SK-N-SH treated with all-trans-retinoic acid at 6 μM for 48 hours (cell line): ENCODE measurements around the gene GALNTL6.

Experiments
- ATAC-seq: fragments of 200-7000 bp; cut with Tn5 transposase; 3 replicates; pipeline ENCODE4 v1.9.1; 2020; ENCODE audit warnings: mild to moderate bottlenecking, moderate library complexity
- ARNTL ChIP-seq: fragments of 450-650 bp; formaldehyde crosslinking; IDR thresholded peaks from 2 replicates; pipeline ENCODE4 v1.5.0; 2020; ENCODE audit warnings: low read depth, mild to moderate bottlenecking, moderate library complexity, borderline replicate concordance
- BACH2 ChIP-seq: fragments of 250-450 bp; sonication (Bioruptor Pico); IDR thresholded peaks from 2 replicates; pipeline ENCODE4 v1.9.0; 2021; ENCODE audit warnings: mild to moderate bottlenecking, borderline replicate concordance
- CSDC2 ChIP-seq: fragments of 250-450 bp; sonication (Bioruptor Pico); IDR thresholded peaks from 2 replicates; pipeline ENCODE4 v1.5.0; 2020; ENCODE audit warnings: mild to moderate bottlenecking, moderate library complexity
- GLIS3 ChIP-seq: fragments of 250-450 bp; sonication (Bioruptor Pico); IDR thresholded peaks from 2 replicates; pipeline ENCODE4 v1.5.0; 2020; ENCODE audit warnings: mild to moderate bottlenecking, moderate library complexity
- ISL1 ChIP-seq: fragments of 250-450 bp; sonication (Bioruptor Pico); IDR thresholded peaks from 2 replicates; pipeline ENCODE4 v2.1.2; 2022; ENCODE audit warnings: mild to moderate bottlenecking, moderate library complexity
- OSR1 ChIP-seq: fragments of 250-450 bp; sonication (Bioruptor Pico); IDR thresholded peaks from 2 replicates; pipeline ENCODE4 v1.8.0; 2022; ENCODE audit warnings: moderate library complexity, mild to moderate bottlenecking, inconsistent platforms
- PPARA ChIP-seq: fragments of 250-450 bp; sonication (Bioruptor Pico); IDR thresholded peaks from 2 replicates; pipeline ENCODE4 v1.5.0; 2020; ENCODE audit warnings: mild to moderate bottlenecking, borderline replicate concordance
- RARB ChIP-seq: fragments of 250-450 bp; sonication (Bioruptor Pico); IDR thresholded peaks from 2 replicates; pipeline ENCODE4 v1.8.0; 2021; ENCODE audit warnings: mild to moderate bottlenecking, moderate library complexity
- SNAI2 ChIP-seq: fragments of 250-450 bp; sonication (Bioruptor Pico); IDR thresholded peaks from 2 replicates; pipeline ENCODE4 v1.5.0; 2020; ENCODE audit warnings: mild to moderate bottlenecking, moderate library complexity
- TCF4 ChIP-seq: fragments of 250-450 bp; sonication (Bioruptor Pico); IDR thresholded peaks from 2 replicates; pipeline ENCODE4 v1.8.0; 2021; ENCODE audit warnings: mild to moderate bottlenecking, moderate library complexity, borderline replicate concordance
- TOX ChIP-seq: fragments of 250-450 bp; sonication (Bioruptor Pico); IDR thresholded peaks from 2 replicates; pipeline ENCODE4 v1.8.0; 2021; ENCODE audit warnings: mild to moderate bottlenecking, moderate library complexity, borderline replicate concordance
- TSHZ2 ChIP-seq: fragments of 250-450 bp; sonication (Bioruptor Pico); IDR thresholded peaks from 2 replicates; pipeline ENCODE4 v1.5.0; 2020; ENCODE audit warnings: mild to moderate bottlenecking, moderate library complexity
- ZC3H10 ChIP-seq: fragments of 250-450 bp; sonication (Bioruptor Pico); IDR thresholded peaks from 2 replicates; pipeline ENCODE4 v1.5.1; 2021; ENCODE audit warnings: mild to moderate bottlenecking, moderate library complexity
- ZFP30 ChIP-seq: fragments of 450-650 bp; formaldehyde crosslinking; IDR thresholded peaks from 2 replicates; pipeline ENCODE4 v1.5.0; 2022; ENCODE audit warnings: mild to moderate bottlenecking, moderate library complexity
- ZNF565 ChIP-seq: fragments of 450-650 bp; formaldehyde crosslinking; conservative IDR thresholded peaks from 2 replicates; pipeline ENCODE4 v1.5.0; 2020; ENCODE audit warnings: low read depth, mild to moderate bottlenecking, moderate library complexity
- ZNF70 ChIP-seq: fragments of 450-650 bp; formaldehyde crosslinking; IDR thresholded peaks from 2 replicates; pipeline ENCODE4 v1.5.0; 2020; ENCODE audit warnings: mild to moderate bottlenecking, moderate library complexity
- TF ChIP-seq, protein P1 (sequence below): fragments of 250-450 bp; sonication (Bioruptor Pico); IDR thresholded peaks from 2 replicates; pipeline ENCODE4 v1.8.0; 2020; ENCODE audit warnings: mild to moderate bottlenecking, moderate library complexity, borderline replicate concordance
- TF ChIP-seq, protein P2 (sequence below): fragments of 250-450 bp; sonication (Bioruptor Pico); IDR thresholded peaks from 2 replicates; pipeline ENCODE4 v1.5.1; 2021; ENCODE audit warnings: mild to moderate bottlenecking, moderate library complexity
- TF ChIP-seq, protein P3 (sequence below): fragments of 250-450 bp; sonication (Bioruptor Pico); IDR thresholded peaks from 2 replicates; pipeline ENCODE4 v1.5.1; 2020; ENCODE audit warnings: low read depth, mild to moderate bottlenecking, moderate library complexity

The GALNTL6 gene

GRCh38 chr4:173073939-173074500 lies 1260.8 kb downstream of the GALNTL6 start:
- TF ChIP-seq ZFP30 (CRISPR knock-in tag) (no peak), SNAI2 (CRISPR knock-in tag) (no peak), RARB (CRISPR knock-in tag) (no peak), TOX (no peak), GLIS3 (CRISPR knock-in tag) (no peak), ISL1 (no peak)
- TF ChIP-seq, protein P1, sequence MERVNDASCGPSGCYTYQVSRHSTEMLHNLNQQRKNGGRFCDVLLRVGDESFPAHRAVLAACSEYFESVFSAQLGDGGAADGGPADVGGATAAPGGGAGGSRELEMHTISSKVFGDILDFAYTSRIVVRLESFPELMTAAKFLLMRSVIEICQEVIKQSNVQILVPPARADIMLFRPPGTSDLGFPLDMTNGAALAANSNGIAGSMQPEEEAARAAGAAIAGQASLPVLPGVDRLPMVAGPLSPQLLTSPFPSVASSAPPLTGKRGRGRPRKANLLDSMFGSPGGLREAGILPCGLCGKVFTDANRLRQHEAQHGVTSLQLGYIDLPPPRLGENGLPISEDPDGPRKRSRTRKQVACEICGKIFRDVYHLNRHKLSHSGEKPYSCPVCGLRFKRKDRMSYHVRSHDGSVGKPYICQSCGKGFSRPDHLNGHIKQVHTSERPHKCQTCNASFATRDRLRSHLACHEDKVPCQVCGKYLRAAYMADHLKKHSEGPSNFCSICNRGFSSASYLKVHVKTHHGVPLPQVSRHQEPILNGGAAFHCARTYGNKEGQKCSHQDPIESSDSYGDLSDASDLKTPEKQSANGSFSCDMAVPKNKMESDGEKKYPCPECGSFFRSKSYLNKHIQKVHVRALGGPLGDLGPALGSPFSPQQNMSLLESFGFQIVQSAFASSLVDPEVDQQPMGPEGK (CRISPR knock-in tag) = no peak
- peak; percentile 30 for ATAC-seq

DNA sequence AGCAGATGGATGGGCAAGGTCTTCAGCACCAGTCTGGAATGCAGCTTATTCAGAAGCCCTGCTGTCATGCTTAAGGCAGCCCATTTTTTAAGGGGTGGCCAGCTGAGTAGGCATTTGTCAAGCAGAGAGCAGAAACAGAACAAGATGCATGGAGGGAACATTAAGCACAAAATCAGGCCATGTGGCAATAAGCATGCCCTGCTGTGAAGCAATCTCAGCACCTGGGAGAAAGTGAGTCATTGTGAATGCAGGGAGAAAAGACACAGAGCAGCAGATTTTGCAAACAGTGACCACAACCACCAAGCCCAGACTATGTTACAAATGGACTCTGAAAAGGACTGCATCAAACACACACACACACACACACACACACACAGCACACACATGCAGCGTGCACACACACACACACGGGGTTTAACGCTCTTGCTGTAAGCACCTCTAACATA lies 1261.3 kb downstream of the GALNTL6 start:
- ATAC-seq = peak; percentile 73
- TF ChIP-seq ARNTL (no peak), OSR1 (CRISPR knock-in tag) (no peak), ZFP30 (CRISPR knock-in tag) (no peak), ISL1 (peak; percentile 78), TOX (no peak), PPARA (no peak), TCF4 (CRISPR knock-in tag) (peak; percentile 34; the same call in 1 of the 2 replicates), ZNF565 (CRISPR knock-in tag) (no peak)
- TF ChIP-seq, protein P2, sequence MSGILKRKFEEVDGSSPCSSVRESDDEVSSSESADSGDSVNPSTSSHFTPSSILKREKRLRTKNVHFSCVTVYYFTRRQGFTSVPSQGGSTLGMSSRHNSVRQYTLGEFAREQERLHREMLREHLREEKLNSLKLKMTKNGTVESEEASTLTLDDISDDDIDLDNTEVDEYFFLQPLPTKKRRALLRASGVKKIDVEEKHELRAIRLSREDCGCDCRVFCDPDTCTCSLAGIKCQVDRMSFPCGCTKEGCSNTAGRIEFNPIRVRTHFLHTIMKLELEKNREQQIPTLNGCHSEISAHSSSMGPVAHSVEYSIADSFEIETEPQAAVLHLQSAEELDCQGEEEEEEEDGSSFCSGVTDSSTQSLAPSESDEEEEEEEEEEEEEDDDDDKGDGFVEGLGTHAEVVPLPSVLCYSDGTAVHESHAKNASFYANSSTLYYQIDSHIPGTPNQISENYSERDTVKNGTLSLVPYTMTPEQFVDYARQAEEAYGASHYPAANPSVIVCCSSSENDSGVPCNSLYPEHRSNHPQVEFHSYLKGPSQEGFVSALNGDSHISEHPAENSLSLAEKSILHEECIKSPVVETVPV = no peak

- no peak for ATAC-seq
- no peak for TF ChIP-seq CSDC2 (CRISPR knock-in tag)
- no peak for TF ChIP-seq ZC3H10 (CRISPR knock-in tag)
- no peak for TF ChIP-seq ZNF70 (CRISPR knock-in tag)
- no peak for TF ChIP-seq SNAI2 (CRISPR knock-in tag)
- TF ChIP-seq, protein P3, sequence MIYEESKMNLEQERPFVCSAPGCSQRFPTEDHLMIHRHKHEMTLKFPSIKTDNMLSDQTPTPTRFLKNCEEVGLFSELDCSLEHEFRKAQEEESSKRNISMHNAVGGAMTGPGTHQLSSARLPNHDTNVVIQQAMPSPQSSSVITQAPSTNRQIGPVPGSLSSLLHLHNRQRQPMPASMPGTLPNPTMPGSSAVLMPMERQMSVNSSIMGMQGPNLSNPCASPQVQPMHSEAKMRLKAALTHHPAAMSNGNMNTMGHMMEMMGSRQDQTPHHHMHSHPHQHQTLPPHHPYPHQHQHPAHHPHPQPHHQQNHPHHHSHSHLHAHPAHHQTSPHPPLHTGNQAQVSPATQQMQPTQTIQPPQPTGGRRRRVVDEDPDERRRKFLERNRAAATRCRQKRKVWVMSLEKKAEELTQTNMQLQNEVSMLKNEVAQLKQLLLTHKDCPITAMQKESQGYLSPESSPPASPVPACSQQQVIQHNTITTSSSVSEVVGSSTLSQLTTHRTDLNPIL = no peak
- no peak for TF ChIP-seq TSHZ2 (CRISPR knock-in tag)
- no peak for TF ChIP-seq TCF4 (CRISPR knock-in tag)
- no peak for TF ChIP-seq GLIS3 (CRISPR knock-in tag)
- TF ChIP-seq, protein P1 (CRISPR knock-in tag) = no peak
- TF ChIP-seq BACH2 (CRISPR knock-in tag) = no peak
- no peak for TF ChIP-seq ZNF565 (CRISPR knock-in tag)
- TF ChIP-seq ARNTL = no peak
- TF ChIP-seq ISL1 = no peak
- TF ChIP-seq ZFP30 (CRISPR knock-in tag) = no peak
- no peak for TF ChIP-seq PPARA
Measured at GRCh38 chr4:173076903-173077634, 1263.9 kb downstream of the GALNTL6 start.
